GM12878 (cell line): ENCODE data around the gene CD9. TPM values are rescaled to one million over a fixed set of nuclear protein-coding genes. Genes with fewer than 3 reads are reported as not detected.

ENCODE experiments used
- ATAC-seq: fragments of 200-7000 bp; cut with Tn5 transposase; 3 replicates; pipeline ENCODE4 v1.9.1; 2020; ENCODE audit warnings: mild to moderate bottlenecking, moderate library complexity
- BruUV-seq: library from RNA; stranded (reverse); fragments of 400-500 nt; replicated peaks from 2 replicates; lab custom pipeline; 2021; lab: Mats Ljungman, UMichigan
- CTCF ChIA-PET: fragments of 300-600 bp; sonication (Branson Sonifier 250); formaldehyde crosslinking; extraction: SDS; loops from one replicate; lab custom pipeline; 2021; ENCODE audit warnings: inconsistent platforms; lab: Yijun Ruan, JAX
- POLR2A ChIA-PET: fragments of 350-600 bp; formaldehyde crosslinking; extraction: SDS; loops from one replicate; lab custom pipeline; 2021; ENCODE audit warnings: inconsistent platforms; lab: Charles Lee
- RAD21 ChIA-PET: fragments of 300-600 bp; sonication (Branson Sonifier 250); formaldehyde crosslinking; loops from one replicate; lab custom pipeline; 2023; ENCODE audit warnings: antibody characterized with exemption; ENCODE audit not compliant: unreplicated experiment; lab: Charles Lee
- SMC1A ChIA-PET: fragments of 300-600 bp; sonication (Branson Sonifier 250); formaldehyde crosslinking; loops from one replicate; lab custom pipeline; 2023; ENCODE audit not compliant: unreplicated experiment, uncharacterized antibody; lab: Charles Lee
- DNase-seq: peaks from one replicate; pipeline ENCODE4 v3.0.0-alpha.2; 2011; ENCODE audit warnings: low read depth, low spot score
- FAIRE-seq: peaks from 3 replicates; lab custom pipeline; 2011; peaks lifted over from hg19 to GRCh38; lab: Jason Lieb, UNC
- H2AFZ ChIP-seq: 2 replicates; pipeline ENCODE4 v1.6.0; 2011; ENCODE audit warnings: low read depth, low read length, control low read depth; ENCODE audit not compliant: control insufficient read depth
- H3K27ac ChIP-seq: 2 replicates; pipeline ENCODE4 v1.5.1; 2011; ENCODE audit warnings: control low read depth; ENCODE audit not compliant: control insufficient read depth, insufficient read depth
- H3K27me3 ChIP-seq, 2 experiments: replicated peaks in 1 of 2; 2 replicates each; pipeline versions ENCODE4 v1.6.0 to v1.6.1; 2011; ENCODE audit warnings: low read length in 1 of 2; ENCODE audit not compliant: control insufficient read depth in 2 of 2, insufficient read depth in 2 of 2
- H3K36me3 ChIP-seq, 2 experiments: 2 replicates each; pipeline ENCODE4 v1.5.1; 2011; ENCODE audit warnings: low read length in 1 of 2; ENCODE audit not compliant: control insufficient read depth in 2 of 2, insufficient read depth in 2 of 2
- H3K4me1 ChIP-seq: 2 replicates; pipeline ENCODE4 v1.6.1; 2011; ENCODE audit warnings: mild to moderate bottlenecking, low read length, moderate library complexity, mixed read lengths; ENCODE audit not compliant: control insufficient read depth, insufficient read depth
- H3K4me2 ChIP-seq: 2 replicates; pipeline ENCODE4 v1.6.0; 2011; ENCODE audit warnings: control low read depth; ENCODE audit not compliant: control insufficient read depth, insufficient read depth
- H3K4me3 ChIP-seq: fragments of 200-600 bp; sonication (generic); 2 replicates; pipeline ENCODE4 v1.5.1; 2016
- H3K79me2 ChIP-seq: 2 replicates; pipeline ENCODE4 v1.6.0; 2011; ENCODE audit warnings: low read length; ENCODE audit not compliant: control insufficient read depth, insufficient read depth
- H3K9ac ChIP-seq: 2 replicates; pipeline ENCODE4 v1.8.0; 2011; ENCODE audit warnings: low read length, control low read depth, mixed read lengths; ENCODE audit not compliant: control insufficient read depth, insufficient read depth
- H3K9me3 ChIP-seq: replicated peaks from 3 replicates; pipeline ENCODE4 v1.5.1; 2011; ENCODE audit warnings: mild to moderate bottlenecking, low read length; ENCODE audit not compliant: control insufficient read depth, insufficient read depth
- H4K20me1 ChIP-seq: 2 replicates; pipeline ENCODE4 v1.6.0; 2011; ENCODE audit not compliant: control insufficient read depth, insufficient read depth
- CHD2 ChIP-seq: IDR thresholded peaks from 2 replicates; pipeline ENCODE4 v1.6.1; 2011; ENCODE audit warnings: low read depth, low read length, improper control_type of control experiment, borderline replicate concordance
- DPF2 ChIP-seq: fragments of 450-650 bp; IDR thresholded peaks from 2 replicates; pipeline ENCODE4 v1.6.1; 2017; ENCODE audit warnings: mild to moderate bottlenecking
- NR2C1 ChIP-seq: fragments of 450-650 bp; IDR thresholded peaks from 2 replicates; pipeline ENCODE4 v1.6.1; 2017; ENCODE audit warnings: antibody characterized with exemption, mild to moderate bottlenecking, moderate library complexity
- NR2F1 ChIP-seq: fragments of 450-650 bp; conservative IDR thresholded peaks from 2 replicates; pipeline ENCODE4 v1.6.1; 2017; ENCODE audit warnings: mild to moderate bottlenecking
- SREBF1 ChIP-seq: IDR thresholded peaks from 2 replicates; pipeline ENCODE4 v1.6.1; 2012; ENCODE audit warnings: mild to moderate bottlenecking, low read length
- SREBF2 ChIP-seq: IDR thresholded peaks from 2 replicates; pipeline ENCODE4 v1.6.1; 2012; ENCODE audit warnings: mild to moderate bottlenecking, low read length
- WGBS: methylation state at CpG from one replicate; pipeline ENCODE4 v1.1.6; 2016; ENCODE audit warnings: low lambda C conversion rate; ENCODE audit not compliant: insufficient replicate concordance, insufficient coverage; ENCODE audit errors: missing lambda C conversion rate; 5-methylcytosine and 5-hydroxymethylcytosine counted together
- in situ Hi-C: fragments of 300-500 bp; cut with MboI; formaldehyde crosslinking; loops from 9 replicates; pipeline ENCODE4 v1.14.3; 2018; ENCODE audit warnings: mixed read lengths
- intact Hi-C: fragments of 100-400 bp; cut with micrococcal nuclease; formaldehyde crosslinking; loops from one replicate; pipeline ENCODE4 v1.14.2; 2022; ENCODE audit not compliant: unreplicated experiment
- polyA plus RNA-seq, 11 experiments: library from polyadenylated mRNA; depleted of rRNA in 4 of 11; unstranded in 6 of 11; stranded (reverse) in 5 of 11; fragments of >200 nt; fragmentation: Nextera tagmentation in 4 of 11; fragmentation: Illumina TruSeq in 1 of 11; extraction: Ambion mirVana in 4 of 11; extraction: Trizol in 1 of 11; gene quantifications; 1 replicate in 1 of 11; 2 replicates in 10 of 11; pipeline versions ENCODE4 v1.2.1 to v1.2.3, GENCODE V29; 2011 to 2016; ENCODE audit warnings: inconsistent platforms in 2 of 11, missing spikeins in 2 of 11, low read depth in 1 of 11
- total RNA-seq, 4 experiments: library from RNA; depleted of rRNA in 3 of 4; stranded (reverse); fragments of >200 nt in 3 of 4; fragmentation: Illumina TruSeq in 1 of 4; extraction: Trizol in 1 of 4; gene quantifications; 2 replicates each; pipeline versions ENCODE4 v1.2.1 to v1.2.3, GENCODE V29; 2013 to 2021
- TF ChIP-seq, protein P1 (sequence below): fragments of 150-350 bp; IDR thresholded peaks from 2 replicates; pipeline ENCODE4 v1.6.1; 2016; ENCODE audit warnings: low read depth, low read length
- TF ChIP-seq, protein P2 (sequence below): IDR thresholded peaks from 2 replicates; pipeline ENCODE4 v1.6.1; 2011; ENCODE audit warnings: mild to moderate bottlenecking, low read depth, low read length, moderate library complexity; ENCODE audit not compliant: insufficient replicate concordance

Gene CD9
- total and polyA plus RNA-seq, 10 of the 15 experiments (the other 5 are each of a cell fraction or from before 2014, with no cell fraction given) = 4.8 to 29.9 (median 9.7) TPM

DNA sequence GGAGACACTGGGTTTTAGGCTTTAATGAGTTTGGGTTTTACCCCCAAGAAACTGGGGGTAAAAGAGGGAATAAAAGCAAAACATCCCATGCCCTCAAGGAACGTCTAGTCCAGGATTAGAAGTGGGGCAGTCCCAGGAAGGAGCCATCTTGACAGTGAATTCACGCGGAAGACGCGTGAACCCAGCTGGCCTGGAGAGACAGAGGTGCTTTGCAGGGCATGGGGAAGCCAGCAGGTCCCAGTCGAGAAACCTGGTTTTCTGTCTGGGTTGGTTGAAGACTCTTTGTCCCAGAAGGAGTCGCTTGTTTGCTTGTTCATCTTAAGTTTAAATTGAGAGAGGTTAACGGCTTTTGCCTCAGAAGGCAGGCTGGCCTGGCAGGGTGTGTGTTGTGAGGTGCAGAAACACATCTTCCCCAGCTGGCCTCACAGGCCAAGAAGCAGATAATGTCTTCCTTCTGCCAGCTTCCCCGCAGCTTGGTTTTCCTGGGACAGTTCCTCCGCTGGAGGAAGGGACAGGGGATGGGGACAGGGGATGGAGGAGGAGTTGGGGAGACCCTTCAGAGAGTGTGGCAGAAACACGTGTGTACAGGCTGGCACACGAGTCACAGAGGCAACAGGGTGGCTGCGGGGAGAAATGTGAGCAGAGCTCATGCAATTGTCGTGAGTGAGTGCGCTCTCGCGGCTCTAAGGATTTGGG lies 18.5 kb upstream of the CD9 start:
- Histone ChIP-seq H3K27ac (no peak overlapping the region), H3K36me3 (no peaks in the 10 kb centered on the region), H3K27me3 (peaks cover 3 to 5% of the 10 kb centered on the region in 2 experiments; a peak in 3 of 4 replicates), H2AFZ (no peak overlapping the region), H3K4me1 (peaks cover 12% of the 10 kb centered on the region), H3K9ac (no peak overlapping the region), H3K79me2 (no peaks in the 10 kb centered on the region), H3K9me3 (no peaks in the 10 kb centered on the region; the same call in 2 of the 3 replicates), H3K4me2 (no peak overlapping the region), H4K20me1 (no peaks in the 10 kb centered on the region), H3K4me3 (no peak overlapping the region)
- ChIA-PET RAD21 (no interaction called here), SMC1A (interaction anchor here (0.6 kb wide), 1 partner anchor 13 kb away, joined by 3 read pairs; no protein-coding TSS in a partner anchor), POLR2A (no interaction called here), CTCF (no interaction called here)
- no peak for ATAC-seq
- TF ChIP-seq SREBF2 = no peak
- no peak for TF ChIP-seq NR2F1
- TF ChIP-seq, protein P1, sequence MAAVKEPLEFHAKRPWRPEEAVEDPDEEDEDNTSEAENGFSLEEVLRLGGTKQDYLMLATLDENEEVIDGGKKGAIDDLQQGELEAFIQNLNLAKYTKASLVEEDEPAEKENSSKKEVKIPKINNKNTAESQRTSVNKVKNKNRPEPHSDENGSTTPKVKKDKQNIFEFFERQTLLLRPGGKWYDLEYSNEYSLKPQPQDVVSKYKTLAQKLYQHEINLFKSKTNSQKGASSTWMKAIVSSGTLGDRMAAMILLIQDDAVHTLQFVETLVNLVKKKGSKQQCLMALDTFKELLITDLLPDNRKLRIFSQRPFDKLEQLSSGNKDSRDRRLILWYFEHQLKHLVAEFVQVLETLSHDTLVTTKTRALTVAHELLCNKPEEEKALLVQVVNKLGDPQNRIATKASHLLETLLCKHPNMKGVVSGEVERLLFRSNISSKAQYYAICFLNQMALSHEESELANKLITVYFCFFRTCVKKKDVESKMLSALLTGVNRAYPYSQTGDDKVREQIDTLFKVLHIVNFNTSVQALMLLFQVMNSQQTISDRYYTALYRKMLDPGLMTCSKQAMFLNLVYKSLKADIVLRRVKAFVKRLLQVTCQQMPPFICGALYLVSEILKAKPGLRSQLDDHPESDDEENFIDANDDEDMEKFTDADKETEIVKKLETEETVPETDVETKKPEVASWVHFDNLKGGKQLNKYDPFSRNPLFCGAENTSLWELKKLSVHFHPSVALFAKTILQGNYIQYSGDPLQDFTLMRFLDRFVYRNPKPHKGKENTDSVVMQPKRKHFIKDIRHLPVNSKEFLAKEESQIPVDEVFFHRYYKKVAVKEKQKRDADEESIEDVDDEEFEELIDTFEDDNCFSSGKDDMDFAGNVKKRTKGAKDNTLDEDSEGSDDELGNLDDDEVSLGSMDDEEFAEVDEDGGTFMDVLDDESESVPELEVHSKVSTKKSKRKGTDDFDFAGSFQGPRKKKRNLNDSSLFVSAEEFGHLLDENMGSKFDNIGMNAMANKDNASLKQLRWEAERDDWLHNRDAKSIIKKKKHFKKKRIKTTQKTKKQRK = no peak
- TF ChIP-seq DPF2 = no peak
- TF ChIP-seq CHD2 = no peak
- TF ChIP-seq NR2C1 = no peak
- no peak for TF ChIP-seq SREBF1
- TF ChIP-seq, protein P2, sequence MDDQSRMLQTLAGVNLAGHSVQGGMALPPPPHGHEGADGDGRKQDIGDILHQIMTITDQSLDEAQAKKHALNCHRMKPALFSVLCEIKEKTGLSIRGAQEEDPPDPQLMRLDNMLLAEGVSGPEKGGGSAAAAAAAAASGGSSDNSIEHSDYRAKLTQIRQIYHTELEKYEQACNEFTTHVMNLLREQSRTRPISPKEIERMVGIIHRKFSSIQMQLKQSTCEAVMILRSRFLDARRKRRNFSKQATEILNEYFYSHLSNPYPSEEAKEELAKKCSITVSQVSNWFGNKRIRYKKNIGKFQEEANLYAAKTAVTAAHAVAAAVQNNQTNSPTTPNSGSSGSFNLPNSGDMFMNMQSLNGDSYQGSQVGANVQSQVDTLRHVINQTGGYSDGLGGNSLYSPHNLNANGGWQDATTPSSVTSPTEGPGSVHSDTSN = no peak
- in situ Hi-C loops = no loop called here
- no peak for DNase-seq
- no TSS peak for BruUV-seq
- no peak for FAIRE-seq
- intact Hi-C loops = no loop called here
- 75% methylated on average over 17 of the region's 17 CpGs for WGBS
